ENCODE results near the gene PIGC.
"Not testable (repeated sequence)": the region's sequence is repeated elsewhere in the genome, so short reads cannot be mapped to it uniquely, and the experiment has no call there.

The PIGC gene

DNA sequence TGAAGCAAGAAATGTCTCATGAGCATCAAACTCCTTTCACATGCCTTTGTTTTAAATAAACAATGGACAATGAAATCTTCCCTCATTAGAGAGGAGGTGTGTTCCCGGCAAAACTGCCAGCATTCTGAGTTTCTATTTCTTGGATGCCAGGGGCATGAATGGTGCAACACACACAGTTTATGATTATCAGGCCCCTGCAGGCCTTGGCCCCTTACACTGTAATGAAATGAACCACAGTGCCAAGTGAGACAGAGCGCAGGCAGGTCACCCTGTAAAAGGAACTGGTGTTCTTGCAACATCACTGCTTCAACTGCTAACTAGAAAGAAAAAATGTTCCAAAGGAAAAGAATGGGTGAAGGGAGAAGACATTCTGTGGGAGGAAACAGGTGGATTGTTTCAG is 3.8 kb upstream of the PIGC start:
- H3K27ac ChIP-seq = no peak overlapping the region
- ChIA-PET CTCF (no interaction called here), POLR2A (ENCODE audit: low non-redundant PET) (no interaction called here)

GRCh38 chr1:172446547-172446946 is 2.7 kb upstream of the PIGC start:
- TF ChIP-seq, protein P1, sequence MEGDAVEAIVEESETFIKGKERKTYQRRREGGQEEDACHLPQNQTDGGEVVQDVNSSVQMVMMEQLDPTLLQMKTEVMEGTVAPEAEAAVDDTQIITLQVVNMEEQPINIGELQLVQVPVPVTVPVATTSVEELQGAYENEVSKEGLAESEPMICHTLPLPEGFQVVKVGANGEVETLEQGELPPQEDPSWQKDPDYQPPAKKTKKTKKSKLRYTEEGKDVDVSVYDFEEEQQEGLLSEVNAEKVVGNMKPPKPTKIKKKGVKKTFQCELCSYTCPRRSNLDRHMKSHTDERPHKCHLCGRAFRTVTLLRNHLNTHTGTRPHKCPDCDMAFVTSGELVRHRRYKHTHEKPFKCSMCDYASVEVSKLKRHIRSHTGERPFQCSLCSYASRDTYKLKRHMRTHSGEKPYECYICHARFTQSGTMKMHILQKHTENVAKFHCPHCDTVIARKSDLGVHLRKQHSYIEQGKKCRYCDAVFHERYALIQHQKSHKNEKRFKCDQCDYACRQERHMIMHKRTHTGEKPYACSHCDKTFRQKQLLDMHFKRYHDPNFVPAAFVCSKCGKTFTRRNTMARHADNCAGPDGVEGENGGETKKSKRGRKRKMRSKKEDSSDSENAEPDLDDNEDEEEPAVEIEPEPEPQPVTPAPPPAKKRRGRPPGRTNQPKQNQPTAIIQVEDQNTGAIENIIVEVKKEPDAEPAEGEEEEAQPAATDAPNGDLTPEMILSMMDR (conservative IDR thresholded peaks at IDR 0.05; ENCODE audit: low read depth) = no peak
- ChIA-PET CTCF (interaction anchor here (0.6 kb wide), 2 partner anchors 30 to 365 kb away, joined by 3 read pairs; no protein-coding TSS in a partner anchor), POLR2A (ENCODE audit: low non-redundant PET) (no interaction called here)
- H3K27ac ChIP-seq = no peak overlapping the region
- no peak for DNase-seq (ENCODE audit: low spot score)

More for the DNA sequence above, 3.8 kb upstream of the PIGC start:
- no peak for DNase-seq (ENCODE audit: low spot score)
- TF ChIP-seq, protein P1 (conservative IDR thresholded peaks at IDR 0.05; ENCODE audit: low read depth) = no peak

DNA sequence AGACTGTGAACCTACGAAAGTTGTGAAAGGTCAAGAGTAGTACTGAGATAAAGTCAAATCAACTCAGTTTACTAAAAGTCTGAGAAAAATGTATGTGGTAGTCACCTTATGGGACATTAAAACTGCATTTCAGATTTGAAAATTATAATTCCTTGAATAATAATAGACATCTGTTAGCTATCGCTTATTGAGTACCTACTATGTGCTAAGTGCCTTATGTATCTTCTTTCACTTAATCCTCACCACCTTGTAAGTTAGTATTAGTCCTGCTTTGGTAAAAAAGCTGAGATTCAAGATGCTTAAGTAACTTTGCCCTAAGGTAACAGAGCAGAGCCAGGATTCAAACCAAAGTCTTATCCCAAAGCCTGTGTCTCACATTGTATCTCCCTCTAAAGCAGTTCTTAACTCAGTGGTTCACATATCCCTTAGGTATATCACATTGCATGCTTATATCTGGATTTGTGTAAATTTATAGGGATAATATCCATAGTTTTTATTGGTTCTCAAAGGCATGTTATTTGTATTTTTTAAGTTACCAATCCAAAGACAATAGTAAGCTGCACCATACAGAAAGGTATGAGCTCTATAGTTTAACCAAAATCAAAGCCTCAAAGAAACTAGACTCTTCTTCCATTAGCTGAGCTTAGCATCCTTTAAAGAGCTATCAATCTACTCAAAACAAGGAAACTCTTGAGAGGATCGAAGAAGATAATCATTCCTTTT is 865 bp downstream of the PIGC start:
- H3K27ac ChIP-seq = peak overlapping the region; percentile 70; the same call in 1 of the 2 replicates
- TF ChIP-seq, protein P1 (conservative IDR thresholded peaks at IDR 0.05; ENCODE audit: low read depth) = no peak
- DNase-seq (ENCODE audit: low spot score) = no peak
- ChIA-PET POLR2A (ENCODE audit: low non-redundant PET) (no interaction called here), CTCF (interaction anchor here (0.6 to 1.1 kb wide), 6 partner anchors 10 to 581 kb away, joined by 3 to 4 read pairs (median 3); no protein-coding TSS in a partner anchor)

DNA sequence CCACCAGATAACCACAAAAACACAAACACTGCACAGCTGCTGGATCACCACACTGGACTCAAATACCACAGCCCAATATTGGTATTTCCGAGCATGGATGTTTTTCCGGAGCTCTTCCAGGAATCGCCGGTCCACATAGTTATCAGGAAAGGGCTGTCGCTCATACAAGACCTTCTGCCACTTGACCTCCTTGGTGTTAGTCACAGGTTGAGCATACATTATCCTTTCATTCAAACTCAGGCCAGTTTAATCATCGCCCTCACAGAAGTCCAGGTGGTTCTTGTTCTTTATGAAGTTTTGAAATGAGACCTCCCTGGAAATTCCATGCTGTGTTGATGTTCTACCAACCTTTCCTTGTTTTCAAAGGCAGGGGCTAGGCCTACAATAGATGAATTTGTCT is 1.5 kb downstream of the PIGC start:
- TF ChIP-seq, protein P1 (conservative IDR thresholded peaks at IDR 0.05; ENCODE audit: low read depth) = no peak
- ChIA-PET CTCF (interaction anchor here (0.6 kb wide), 1 partner anchor 111 kb away, joined by 3 read pairs; no protein-coding TSS in a partner anchor), POLR2A (ENCODE audit: low non-redundant PET) (no interaction called here)
- no peak for DNase-seq (ENCODE audit: low spot score)
- no peak overlapping the region for H3K27ac ChIP-seq

DNA sequence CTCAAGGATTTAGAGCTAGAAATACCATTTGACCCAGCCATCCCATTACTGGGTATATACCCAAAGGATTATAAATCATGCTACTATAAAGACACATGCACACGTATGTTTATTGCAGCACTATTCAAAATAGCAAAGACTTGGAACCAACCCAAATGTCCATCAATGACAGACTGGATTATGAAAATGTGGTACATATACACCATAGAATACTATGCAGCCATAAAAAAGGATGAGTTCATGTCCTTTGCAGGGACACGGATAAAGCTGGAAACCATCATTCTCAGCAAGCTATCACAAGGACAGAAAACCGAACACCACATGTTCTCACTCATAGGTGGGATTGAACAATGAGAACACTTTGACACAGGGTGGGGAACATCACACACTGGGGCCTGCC is 6.7 kb downstream of the PIGC start:
- H3K27ac ChIP-seq; DNase-seq (ENCODE audit: low spot score); POLR2A ChIA-PET (ENCODE audit: low non-redundant PET): not testable (repeated sequence)
- CTCF ChIA-PET = interaction anchor here (0.7 kb wide), 1 partner anchor 330 kb away, joined by 3 read pairs; no protein-coding TSS in a partner anchor

DNA sequence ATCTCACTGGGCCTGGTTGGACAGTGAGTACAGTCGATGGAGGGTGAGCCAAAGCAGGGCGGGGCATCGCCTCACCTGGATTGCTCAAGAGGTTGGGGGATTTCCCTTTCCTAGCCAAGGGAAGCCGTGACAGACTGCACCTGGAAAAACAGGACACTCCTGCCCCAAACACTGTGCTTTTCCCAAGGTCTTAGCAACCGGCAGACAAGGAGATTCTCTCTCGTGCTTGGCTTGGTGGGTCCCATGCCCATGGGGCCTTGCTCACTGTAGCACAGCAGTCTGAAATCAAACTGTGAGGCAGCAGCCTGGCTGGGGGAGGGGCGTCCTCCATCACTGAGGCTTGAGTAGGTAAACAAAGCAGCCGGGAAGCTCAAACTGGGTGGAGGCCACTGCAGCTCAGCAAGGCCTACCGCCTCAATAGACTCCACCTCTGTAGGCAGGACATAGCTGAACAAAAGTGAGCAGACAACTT is 12.1 kb downstream of the PIGC start:
- TF ChIP-seq, protein P1 (conservative IDR thresholded peaks at IDR 0.05; ENCODE audit: low read depth) = no peak
- DNase-seq (ENCODE audit: low spot score) = no peak
- ChIA-PET CTCF (interaction anchor here (0.6 kb wide), 1 partner anchor 171 kb away, joined by 3 read pairs; no protein-coding TSS in a partner anchor), POLR2A (ENCODE audit: low non-redundant PET) (no interaction called here)
- H3K27ac ChIP-seq = no peak overlapping the region

GRCh38 chr1:172431204-172431603 is 12.7 kb downstream of the PIGC start:
- DNase-seq (ENCODE audit: low spot score) = no peak
- POLR2A ChIA-PET (ENCODE audit: low non-redundant PET) = no interaction called here
- H3K27ac ChIP-seq = no peak overlapping the region
- TF ChIP-seq, protein P1 (conservative IDR thresholded peaks at IDR 0.05; ENCODE audit: low read depth) = no peak
- CTCF ChIA-PET = interaction anchor here (1.0 kb wide), 1 partner anchor 429 kb away, joined by 4 read pairs; no protein-coding TSS in a partner anchor
